CD4-positive, alpha-beta T cell treated with Interleukin-21 for 1 hour (primary cell): ENCODE results near the gene CAP1.

Experiments
- DNase-seq: peaks from one replicate; pipeline ENCODE4 v3.0.0-alpha.2; 2020

The CAP1 gene

DNA sequence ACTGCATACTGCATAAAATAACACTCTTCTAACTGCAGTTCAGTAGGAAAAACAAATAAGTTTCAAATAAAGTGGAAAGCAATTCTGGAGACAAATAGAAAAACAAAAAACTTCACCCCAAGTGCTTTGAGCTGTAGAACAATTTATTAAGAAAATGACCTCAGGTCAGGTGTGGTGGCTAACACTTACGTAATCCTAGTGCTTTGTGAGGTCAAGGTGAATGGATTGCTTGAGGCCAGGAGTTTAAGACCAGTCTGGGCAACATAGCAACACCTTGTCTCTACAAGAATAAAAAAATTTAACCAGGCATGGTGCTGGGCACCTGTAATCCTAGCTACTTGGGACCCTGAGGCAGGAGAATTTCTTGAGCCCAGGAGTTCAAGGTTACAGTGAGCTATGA is 61.5 kb downstream of the CAP1 start:
- no peak for DNase-seq

DNA sequence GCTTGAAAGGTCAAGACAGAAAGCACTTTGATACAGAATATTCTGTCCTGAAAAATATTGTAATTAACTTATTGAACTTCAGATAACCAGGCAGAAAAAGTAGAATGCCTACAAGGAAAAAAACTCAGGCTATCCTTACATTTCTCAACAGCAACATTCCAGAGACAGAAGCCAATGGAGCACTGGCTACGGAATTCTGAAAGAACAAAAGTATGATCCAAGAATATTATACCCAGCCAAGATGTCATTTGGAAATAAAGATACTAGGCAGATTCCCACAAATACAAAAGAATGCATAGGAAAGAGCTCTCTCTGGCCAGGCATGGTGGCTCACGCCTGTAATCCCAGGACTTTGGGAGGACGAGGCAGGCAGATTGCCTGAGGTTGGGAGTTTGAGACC is 62.4 kb downstream of the CAP1 start:
- DNase-seq, result no peak

DNA sequence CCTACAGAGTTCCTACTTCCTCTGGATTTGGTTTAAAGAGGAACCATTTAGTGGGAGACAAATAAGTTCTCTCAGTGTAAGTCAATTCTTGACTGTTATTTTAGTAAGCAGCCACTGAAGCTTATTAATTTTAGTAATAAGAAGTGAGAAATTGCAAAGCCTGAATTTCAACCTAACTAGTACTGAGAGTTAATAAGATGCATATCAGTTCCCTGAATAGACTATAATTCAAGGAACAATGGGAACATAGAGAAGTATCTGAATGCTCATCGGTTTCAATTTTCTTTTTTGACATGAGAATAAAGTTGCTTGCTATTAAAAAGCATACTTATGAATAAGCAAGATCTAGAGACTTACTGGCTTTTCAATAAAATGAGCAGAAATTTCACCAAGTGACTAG is 64.5 kb downstream of the CAP1 start:
- DNase-seq, result no peak

DNA sequence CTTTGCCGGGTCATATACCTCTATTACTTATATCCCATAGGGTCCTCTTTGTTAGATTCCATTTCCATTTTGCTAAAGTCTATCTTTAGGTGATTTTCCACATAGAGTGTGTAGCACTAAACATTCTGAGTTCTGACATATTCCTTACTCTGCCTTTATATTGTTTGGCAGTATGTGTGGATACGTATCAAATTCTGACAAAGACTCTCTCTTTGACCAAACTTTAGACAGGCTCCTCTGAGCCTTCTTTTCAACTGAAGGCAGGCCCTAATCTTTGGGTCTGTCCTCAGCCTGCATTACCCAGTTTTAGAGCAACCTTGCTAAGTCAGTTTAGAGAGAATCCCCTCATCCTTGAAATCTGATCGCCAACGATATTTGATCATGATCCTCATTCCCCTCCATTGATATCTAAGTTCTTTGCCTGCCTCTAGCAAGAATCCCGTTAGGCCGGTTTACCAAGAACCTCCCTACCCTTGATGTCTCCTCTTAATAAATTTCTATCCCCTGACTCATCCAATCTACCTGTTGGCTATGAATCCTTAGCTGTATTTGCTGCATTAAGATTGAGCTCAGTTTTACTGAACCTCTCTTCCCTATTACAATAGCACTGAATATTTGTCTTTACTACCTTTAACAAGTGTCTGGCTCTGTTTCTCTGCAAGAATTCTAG is 66.9 kb downstream of the CAP1 start:
- DNase-seq, result no peak

DNA sequence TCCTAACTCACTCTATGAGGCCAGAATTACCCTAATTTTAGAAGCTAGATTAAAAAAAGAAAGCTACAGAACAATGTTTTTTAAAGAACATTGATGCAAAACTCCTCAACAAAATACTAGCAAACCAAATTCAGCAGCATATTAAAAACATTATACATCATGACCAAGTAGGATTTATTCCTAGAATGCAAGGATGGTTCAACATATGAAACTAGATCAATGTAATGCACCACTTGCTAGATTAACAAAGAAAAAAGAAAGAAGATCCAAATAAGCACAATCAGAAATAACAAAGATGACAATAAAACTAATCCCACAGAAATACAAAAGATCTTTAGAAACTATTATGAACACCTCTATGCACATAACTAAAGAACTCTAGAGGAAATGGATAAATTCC is 69.9 kb downstream of the CAP1 start:
- DNase-seq, result no peak

DNA sequence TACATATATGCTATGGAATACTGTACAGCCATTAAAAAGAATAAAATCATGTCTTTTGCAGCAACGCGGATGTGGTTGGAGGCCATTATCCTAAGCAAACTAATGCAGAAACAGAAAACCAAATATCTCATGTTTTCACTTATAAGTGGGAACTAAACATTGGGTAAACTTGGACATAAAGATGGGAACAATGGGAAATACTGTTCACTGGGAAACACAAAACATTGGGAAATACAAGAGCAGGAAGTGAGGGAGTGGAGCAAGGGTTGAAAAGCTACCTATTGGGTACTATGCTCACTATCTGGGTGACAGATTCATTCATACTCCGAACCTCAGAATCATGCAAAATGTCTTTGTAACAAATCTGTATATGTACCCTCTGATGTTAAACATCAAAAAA is 73.9 kb downstream of the CAP1 start:
- DNase-seq, result no peak

DNA sequence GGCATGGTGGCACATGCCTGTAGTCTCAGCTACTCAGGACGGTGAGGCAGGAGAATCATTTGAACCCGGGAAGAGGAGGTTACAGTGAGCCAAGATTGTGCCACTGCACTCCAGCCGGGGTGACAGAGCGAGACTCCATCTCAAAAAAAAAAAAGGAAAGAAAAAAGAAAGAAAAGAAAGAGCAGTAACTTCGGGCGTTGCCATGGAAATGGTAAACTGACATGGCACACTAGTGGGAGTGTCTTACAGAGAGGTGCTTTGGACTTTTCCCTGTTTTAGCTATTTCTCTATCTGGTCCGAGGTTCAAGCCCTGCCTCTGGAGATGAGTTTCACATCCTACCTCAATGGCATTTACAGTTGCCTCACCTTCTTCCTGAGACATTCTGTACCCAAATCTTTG is 79.6 kb downstream of the CAP1 start:
- DNase-seq, result no peak
